Natural killer cell (primary cell): ENCODE measurements around the gene STXBP5L. TPM values are rescaled to one million over a fixed set of nuclear protein-coding genes. Genes with fewer than 3 reads are reported as not detected.

Source experiments
- total RNA-seq, 4 donors: library from RNA; stranded (reverse); fragments of 120-200 nt in 1 of 4; gene quantifications; one replicate each; pipeline versions ENCODE4 v1.2.3 to v1.2.4, GENCODE V29; 2013 to 2022

Gene STXBP5L
- total RNA-seq, 3 donors from 2014 or later (not counting 1 experiment from before 2014, with no cell fraction given) = not detected

Other genes with a start within 250 kb of the STXBP5L start
- gene HGD, start 226.0 kb upstream of the STXBP5L start, total RNA-seq = 1 to 10 TPM in 2 of 3 donors, under 1 TPM in 1; 0.80 to 4.0 (median 2.5) TPM
- 10 to 100 TPM; 11.7 to 18.4 (median 16.7) TPM for gene RABL3, start 165.7 kb upstream of the STXBP5L start, total RNA-seq
- gene GTF2E1, start 165.5 kb upstream of the STXBP5L start, total RNA-seq = 10 to 100 TPM; 10.9 to 15.7 (median 12.7) TPM